Upper lobe of right lung (tissue), 1 donor: ENCODE data around the gene GRIN1. TPM values are rescaled to one million over a fixed set of nuclear protein-coding genes. Genes with fewer than 3 reads are reported as not detected.

Experiments used
- ATAC-seq: fragments of 200-7000 bp; cut with Tn5 transposase; one replicate; pipeline ENCODE4 v1.9.1; 2020; ENCODE audit warnings: mild to moderate bottlenecking, moderate library complexity
- DNase-seq: peaks from one replicate; pipeline ENCODE4 v3.0.0-alpha.2; 2020
- H3K27ac ChIP-seq: fragments of 200-600 bp; one replicate; pipeline ENCODE4 v1.8.0; 2022
- H3K27me3 ChIP-seq: fragments of 200-600 bp; one replicate; pipeline ENCODE4 v1.8.0; 2022; ENCODE audit warnings: mild to moderate bottlenecking
- H3K36me3 ChIP-seq: fragments of 200-600 bp; one replicate; pipeline ENCODE4 v1.8.0; 2022
- H3K4me1 ChIP-seq: fragments of 200-600 bp; one replicate; pipeline ENCODE4 v1.8.0; 2022
- H3K4me3 ChIP-seq: fragments of 200-600 bp; one replicate; pipeline ENCODE4 v1.8.0; 2022; ENCODE audit warnings: mild to moderate bottlenecking
- H3K9me3 ChIP-seq: fragments of 200-600 bp; one replicate; pipeline ENCODE4 v1.8.0; 2022
- CTCF ChIP-seq: fragments of 200-600 bp; IDR thresholded peaks from one replicate; pipeline ENCODE4 v1.8.0; 2022; ENCODE audit warnings: antibody characterized with exemption
- intact Hi-C: fragments of 100-400 bp; cut with DNase I; formaldehyde crosslinking; loops from one replicate; pipeline ENCODE4 v1.11.0; 2022
- total RNA-seq: library from RNA; stranded (reverse); fragmentation: NEBNext Ultra II Directional; extraction: Animal tissue kit (Norgen Biotek cat#: 25700); gene quantifications from one replicate; pipeline ENCODE4 v1.2.1, GENCODE V29; 2021
- donor health status: DM: no; HTN: yes; CAD: no; lungs with severe emphysema.

The GRIN1 gene
- total RNA-seq, 1 donor from 2014 or later = 0.64 TPM

- no peak overlapping the region for H3K27ac ChIP-seq
- no peak for TF ChIP-seq CTCF
- peaks cover 48% of the 10 kb centered on the region for H3K27me3 ChIP-seq
- peaks cover 6% of the 10 kb centered on the region for H3K36me3 ChIP-seq
- peaks cover 9% of the 10 kb centered on the region for H3K4me1 ChIP-seq
- intact Hi-C loops = no loop called here
- ATAC-seq (peak; percentile 20), DNase-seq (no peak)
- no peaks in the 10 kb centered on the region for H3K9me3 ChIP-seq
- no peak overlapping the region for H3K4me3 ChIP-seq
These were observed 34.2 kb downstream of the GRIN1 start for GRCh38 chr9:137172901-137173795.

DNA sequence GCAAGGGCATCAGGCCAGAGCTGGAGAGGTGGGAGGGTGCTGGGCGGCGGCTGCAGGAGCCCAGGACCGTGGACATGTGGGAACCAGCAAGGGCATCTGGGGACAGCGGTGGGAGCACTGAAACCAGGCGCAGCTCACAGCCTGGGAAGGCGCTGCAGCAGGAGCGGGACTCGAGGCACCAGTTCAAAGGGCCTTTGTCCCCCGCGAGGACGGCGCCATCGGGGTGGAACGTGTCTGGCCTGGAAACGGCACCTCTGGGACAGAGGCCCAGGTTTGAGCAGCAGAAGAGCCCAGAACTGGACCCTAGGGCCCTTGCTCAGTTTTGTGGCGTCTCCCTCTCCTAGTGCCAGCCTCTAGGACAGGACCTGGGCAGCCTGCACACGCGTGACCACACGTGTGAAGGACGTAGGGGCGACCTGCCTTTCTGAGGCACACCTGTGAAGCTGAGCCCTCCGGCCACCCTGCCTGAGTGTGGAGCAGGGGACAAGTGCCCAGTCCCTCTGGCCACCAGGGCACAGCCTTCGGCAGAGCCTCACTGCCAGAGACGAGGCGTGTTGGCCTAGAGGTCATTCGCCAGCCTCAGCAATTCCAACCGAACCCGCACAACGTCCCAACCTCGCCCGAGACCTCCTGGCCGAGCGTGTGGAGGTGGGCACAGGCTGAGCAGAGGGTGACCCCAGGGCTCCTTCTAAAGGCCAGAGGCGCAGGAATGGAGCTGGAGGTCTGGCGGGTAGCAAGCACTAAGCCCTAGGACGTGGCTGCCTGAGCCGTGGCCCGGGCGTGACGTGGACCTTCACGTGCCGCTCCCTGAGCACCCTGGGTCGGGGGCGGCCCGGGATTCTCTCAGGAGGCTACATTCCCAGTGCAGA lies 35.1 kb downstream of the GRIN1 start:
- TF ChIP-seq CTCF = no peak
- peaks cover 4% of the 10 kb centered on the region for H3K4me1 ChIP-seq
- no peak for DNase-seq
- no peak overlapping the region for H3K27ac ChIP-seq
- no peak for ATAC-seq
- intact Hi-C loops = no loop called here
- H3K36me3 ChIP-seq = peaks cover 13% of the 10 kb centered on the region
- H3K9me3 ChIP-seq = no peaks in the 10 kb centered on the region
- H3K27me3 ChIP-seq = peaks cover 39% of the 10 kb centered on the region
- H3K4me3 ChIP-seq = no peak overlapping the region

DNA sequence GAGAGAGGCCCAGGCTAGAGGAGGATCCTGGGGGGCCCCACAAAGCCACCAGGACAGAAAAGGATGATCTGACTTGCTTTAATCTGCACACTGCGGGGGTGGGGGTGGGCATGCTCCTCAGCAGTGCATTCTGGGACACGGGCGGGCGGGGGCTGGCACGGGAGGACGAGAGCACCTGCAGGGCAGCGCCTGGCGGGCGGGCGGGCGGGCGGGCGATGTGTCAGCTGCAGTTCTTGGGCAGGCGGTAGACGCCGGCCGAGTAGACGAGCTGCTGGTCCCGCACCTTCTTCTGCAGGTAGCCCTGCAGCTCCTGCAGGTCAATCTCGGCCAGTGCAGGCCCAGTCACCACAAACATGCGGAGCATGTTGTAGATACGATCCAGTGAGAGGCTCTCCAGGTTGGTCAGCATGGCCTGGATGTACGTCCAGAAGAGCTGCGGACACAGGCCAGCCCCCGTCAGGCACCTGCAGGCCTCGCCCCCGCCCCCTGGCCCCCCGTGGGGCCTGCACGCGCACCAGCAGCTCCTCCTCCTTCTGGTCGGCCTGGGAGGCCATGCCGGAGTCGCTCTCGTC lies 35.9 kb downstream of the GRIN1 start:
- Histone ChIP-seq H3K36me3 (peaks cover 19% of the 10 kb centered on the region), H3K27ac (no peak overlapping the region), H3K27me3 (peaks cover 31% of the 10 kb centered on the region), H3K9me3 (no peaks in the 10 kb centered on the region), H3K4me1 (no peaks in the 10 kb centered on the region), H3K4me3 (no peak overlapping the region)
- ATAC-seq (peak; percentile 4), DNase-seq (no peak)
- intact Hi-C loops = no loop called here
- TF ChIP-seq CTCF = no peak

DNA sequence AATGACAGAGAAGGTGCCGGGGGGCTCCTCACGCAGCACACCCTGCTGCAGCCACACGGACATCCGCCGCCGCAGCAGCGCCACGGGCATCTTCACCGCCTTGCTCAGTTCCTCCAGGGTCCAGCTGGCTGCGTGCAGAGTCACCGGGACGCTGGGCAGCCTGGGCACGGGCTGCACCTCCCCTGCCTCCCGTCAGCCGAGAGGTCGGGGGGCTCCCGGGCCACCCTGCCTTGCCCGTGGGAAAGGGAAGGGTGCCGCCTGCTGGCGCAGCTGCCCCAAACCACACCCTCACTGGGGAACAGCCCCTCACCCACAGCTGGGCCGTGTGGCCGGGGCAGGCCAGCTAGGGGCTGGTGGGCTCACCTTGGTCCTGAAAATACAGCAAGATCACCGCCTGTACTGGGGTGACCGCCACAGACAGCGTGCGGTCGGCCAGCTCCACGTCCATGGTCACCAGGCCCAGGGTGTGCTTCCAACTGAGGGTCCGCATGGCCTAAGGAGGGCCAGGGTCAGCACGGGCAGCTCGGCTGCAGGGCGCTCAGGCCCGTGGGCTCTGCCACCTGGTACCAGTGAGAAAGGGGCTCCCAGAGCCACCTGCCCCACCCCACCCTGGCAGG lies 36.5 kb downstream of the GRIN1 start:
- no peak overlapping the region for H3K27ac ChIP-seq
- H3K9me3 ChIP-seq = no peaks in the 10 kb centered on the region
- H3K4me1 ChIP-seq = no peaks in the 10 kb centered on the region
- no peak overlapping the region for H3K4me3 ChIP-seq
- peaks cover 24% of the 10 kb centered on the region for H3K27me3 ChIP-seq
- ATAC-seq (no peak), DNase-seq (no peak)
- intact Hi-C loops = no loop called here
- peaks cover 26% of the 10 kb centered on the region for H3K36me3 ChIP-seq
- no peak for TF ChIP-seq CTCF
